IMR-90 (cell line): Measurements from ENCODE around the gene ADARB2. TPM values are rescaled to one million over a fixed set of nuclear protein-coding genes. Genes with fewer than 3 reads are reported as not detected.

ENCODE experiments used
- ATAC-seq: fragments of 200-7000 bp; cut with Tn5 transposase; 2 replicates; pipeline ENCODE4 v1.9.1; 2020; ENCODE audit warnings: low read depth, mild to moderate bottlenecking, moderate library complexity
- BruUV-seq: library from RNA; stranded (reverse); fragments of 400-500 nt; replicated peaks from 2 replicates; lab custom pipeline; 2021; lab: Mats Ljungman, UMichigan
- CTCF ChIA-PET: fragments of 300-600 bp; formaldehyde crosslinking; extraction: SDS; loops from one replicate; lab custom pipeline; 2021; ENCODE audit warnings: antibody characterized with exemption; lab: Yijun Ruan, JAX
- POLR2A ChIA-PET: fragments of 300-600 bp; sonication (Branson Sonifier 250); formaldehyde crosslinking; loops from one replicate; lab custom pipeline; 2022; ENCODE audit warnings: antibody characterized with exemption; ENCODE audit not compliant: unreplicated experiment; lab: Charles Lee
- DNase-seq: peaks from one replicate; pipeline ENCODE4 v3.0.0; 2013
- H2AFZ ChIP-seq: replicated peaks from 2 replicates; pipeline ENCODE3; 2013; ENCODE audit warnings: low read length, mild to moderate bottlenecking; ENCODE audit not compliant: poor library complexity
- H2AK5ac ChIP-seq: 2 replicates; pipeline ENCODE4 v1.6.1; 2013; ENCODE audit warnings: low read depth, low read length, inconsistent platforms
- H2AK9ac ChIP-seq: replicated peaks from 2 replicates; pipeline ENCODE3; 2013; ENCODE audit warnings: mild to moderate bottlenecking, low read depth, low read length, moderate library complexity; ENCODE audit not compliant: poor library complexity
- H2BK120ac ChIP-seq: 2 replicates; pipeline ENCODE4 v1.6.1; 2013; ENCODE audit warnings: low read depth, low read length, inconsistent platforms
- H2BK15ac ChIP-seq: 3 replicates; pipeline ENCODE4 v1.6.1; 2013; ENCODE audit warnings: low read depth, low read length, inconsistent platforms
- H2BK20ac ChIP-seq: 2 replicates; pipeline ENCODE4 v1.6.1; 2013; ENCODE audit warnings: low read depth, mild to moderate bottlenecking, inconsistent platforms, low read length, moderate library complexity
- H2BK5ac ChIP-seq: 2 replicates; pipeline ENCODE4 v1.6.1; 2013; ENCODE audit warnings: mild to moderate bottlenecking, low read depth, low read length, inconsistent platforms; ENCODE audit not compliant: poor library complexity, severe bottlenecking
- H3K14ac ChIP-seq: replicated peaks from 2 replicates; pipeline ENCODE4 v1.6.1; 2013; ENCODE audit warnings: low read depth, low read length, inconsistent platforms
- H3K18ac ChIP-seq: 2 replicates; pipeline ENCODE4 v1.6.1; 2013; ENCODE audit warnings: low read depth, low read length, control low read depth
- H3K23ac ChIP-seq: 2 replicates; pipeline ENCODE4 v1.6.1; 2013; ENCODE audit warnings: low read depth, low read length, inconsistent platforms
- H3K27ac ChIP-seq: 2 replicates; pipeline ENCODE4 v1.5.1; 2013; ENCODE audit warnings: mild to moderate bottlenecking, control low read depth, low read length; ENCODE audit not compliant: insufficient read depth
- H3K27me3 ChIP-seq: 2 replicates; pipeline ENCODE4 v1.6.1; 2013; ENCODE audit warnings: low read length; ENCODE audit not compliant: control insufficient read depth, insufficient read depth
- H3K36me3 ChIP-seq: 2 replicates; pipeline ENCODE4 v1.6.1; 2013; ENCODE audit warnings: low read length, mixed read lengths; ENCODE audit not compliant: control insufficient read depth, insufficient read depth
- H3K4ac ChIP-seq: 2 replicates; pipeline ENCODE4 v1.6.1; 2013; ENCODE audit warnings: low read depth, low read length, inconsistent platforms
- H3K4me1 ChIP-seq: 2 replicates; pipeline ENCODE4 v1.6.1; 2013; ENCODE audit warnings: low read length, mixed read lengths; ENCODE audit not compliant: control insufficient read depth, insufficient read depth
- H3K4me2 ChIP-seq: 2 replicates; pipeline ENCODE4 v1.6.1; 2013; ENCODE audit warnings: low read depth, mild to moderate bottlenecking, control low read depth, low read length, moderate library complexity
- H3K4me3 ChIP-seq: 2 replicates; pipeline ENCODE4 v1.5.1; 2013; ENCODE audit warnings: low read depth, mild to moderate bottlenecking, control low read depth, low read length, moderate library complexity; ENCODE audit not compliant: insufficient read depth
- H3K56ac ChIP-seq: 2 replicates; pipeline ENCODE4 v1.6.1; 2013; ENCODE audit warnings: low read length, inconsistent platforms; ENCODE audit not compliant: insufficient read depth; ENCODE audit errors: extremely low read depth
- H3K79me1 ChIP-seq, 2 experiments: 2 replicates each; pipeline ENCODE4 v1.6.1; 2013; ENCODE audit warnings: low read length in 2 of 2, inconsistent platforms in 1 of 2, low read depth in 1 of 2
- H3K9ac ChIP-seq: 2 replicates; pipeline ENCODE4 v1.6.1; 2013; ENCODE audit warnings: low read depth, low read length, control low read depth
- H3K9me1 ChIP-seq: 2 replicates; pipeline ENCODE4 v1.6.1; 2013; ENCODE audit warnings: low read length, inconsistent platforms; ENCODE audit not compliant: insufficient read depth
- H3K9me3 ChIP-seq: 2 replicates; pipeline ENCODE4 v1.6.1; 2013; ENCODE audit warnings: low read length; ENCODE audit not compliant: control insufficient read depth, insufficient read depth
- H4K20me1 ChIP-seq: 2 replicates; pipeline ENCODE4 v1.6.1; 2013; ENCODE audit warnings: low read length, inconsistent platforms; ENCODE audit not compliant: insufficient read depth
- H4K5ac ChIP-seq: 2 replicates; pipeline ENCODE4 v1.6.1; 2013; ENCODE audit warnings: mild to moderate bottlenecking, low read depth, low read length, control low read depth
- H4K8ac ChIP-seq, 2 experiments: 2 replicates each; pipeline ENCODE4 v1.6.1; 2013; ENCODE audit warnings: low read depth in 2 of 2, low read length in 2 of 2, control low read depth in 1 of 2, inconsistent platforms in 1 of 2
- H4K91ac ChIP-seq: 2 replicates; pipeline ENCODE4 v1.6.1; 2013; ENCODE audit warnings: low read depth, low read length, inconsistent platforms; ENCODE audit not compliant: insufficient read depth
- BHLHE40 ChIP-seq: fragments of 150-350 bp; IDR thresholded peaks from 2 replicates; pipeline ENCODE4 v1.6.1; 2016; ENCODE audit warnings: mild to moderate bottlenecking, low read depth, low read length
- CEBPB ChIP-seq: IDR thresholded peaks from 2 replicates; pipeline ENCODE4 v1.6.1; 2012; ENCODE audit warnings: low read depth, low read length, improper control_type of control experiment
- CHD1 ChIP-seq: IDR thresholded peaks from 2 replicates; pipeline ENCODE4 v1.6.1; 2012; ENCODE audit warnings: low read depth, low read length, improper control_type of control experiment
- CTCF ChIP-seq: conservative IDR thresholded peaks from 2 replicates; pipeline ENCODE4 v1.5.1; 2012; ENCODE audit warnings: mild to moderate bottlenecking, low read depth, low read length, improper control_type of control experiment
- FOS ChIP-seq: fragments of 150-350 bp; IDR thresholded peaks from 2 replicates; pipeline ENCODE4 v1.6.1; 2016; ENCODE audit warnings: low read depth, low read length
- MAFK ChIP-seq: IDR thresholded peaks from 2 replicates; pipeline ENCODE4 v1.6.1; 2012; ENCODE audit warnings: low read depth, low read length, improper control_type of control experiment
- MAZ ChIP-seq: IDR thresholded peaks from 2 replicates; pipeline ENCODE4 v1.6.1; 2012; ENCODE audit warnings: low read depth, mild to moderate bottlenecking, low read length, improper control_type of control experiment, moderate library complexity, borderline replicate concordance
- MXI1 ChIP-seq: IDR thresholded peaks from 2 replicates; pipeline ENCODE4 v1.6.1; 2012; ENCODE audit warnings: low read depth, mild to moderate bottlenecking, low read length, moderate library complexity, borderline replicate concordance
- NFE2L2 ChIP-seq: fragments of 150-350 bp; IDR thresholded peaks from 2 replicates; pipeline ENCODE4 v1.6.1; 2016; ENCODE audit warnings: low read depth, mild to moderate bottlenecking, low read length
- POLR2A ChIP-seq: IDR thresholded peaks from 2 replicates; pipeline ENCODE4 v1.6.1; 2012; ENCODE audit warnings: mild to moderate bottlenecking, low read depth, low read length
- RAD21 ChIP-seq: IDR thresholded peaks from 2 replicates; pipeline ENCODE4 v1.6.1; 2012; ENCODE audit warnings: low read length, improper control_type of control experiment
- RCOR1 ChIP-seq: IDR thresholded peaks from 2 replicates; pipeline ENCODE4 v1.6.1; 2012; ENCODE audit warnings: mild to moderate bottlenecking, low read length, improper control_type of control experiment; ENCODE audit not compliant: insufficient replicate concordance
- RFX5 ChIP-seq: IDR thresholded peaks from 2 replicates; pipeline ENCODE4 v1.8.0; 2012; ENCODE audit warnings: low read depth, mild to moderate bottlenecking, low read length, moderate library complexity
- SMC3 ChIP-seq: fragments of 150-350 bp; IDR thresholded peaks from 2 replicates; pipeline ENCODE4 v1.6.1; 2016; ENCODE audit warnings: low read depth, mild to moderate bottlenecking, antibody characterized with exemption, low read length, moderate library complexity
- WGBS, 2 experiments: methylation state at CpG; one replicate each; pipeline versions ENCODE4 v1.1.5 to v1.1.7; 2013; ENCODE audit warnings: missing lambda C conversion rate in 2 of 2; ENCODE audit not compliant: insufficient read length in 1 of 2; ENCODE audit errors: extremely low coverage in 2 of 2; 5-methylcytosine and 5-hydroxymethylcytosine counted together
- dilution Hi-C: fragments of 300-500 bp; cut with HindIII; formaldehyde crosslinking; loops from one replicate; pipeline ENCODE4 v1.14.3; 2018; ENCODE audit warnings: low sequenced_read_pairs; ENCODE audit not compliant: unreplicated experiment
- in situ Hi-C: fragments of 300-500 bp; cut with MboI; formaldehyde crosslinking; loops from 3 replicates; pipeline ENCODE4 v1.14.3; 2019; ENCODE audit warnings: low sequenced_read_pairs, inconsistent platforms, mixed read lengths
- intact Hi-C: fragments of 100-400 bp; cut with micrococcal nuclease; formaldehyde crosslinking; loops from 2 replicates; pipeline ENCODE4 v1.10.0; 2022
- polyA plus RNA-seq, 3 experiments: library from polyadenylated mRNA; depleted of rRNA; stranded (reverse); fragments of >200 nt; gene quantifications; 2 replicates each; pipeline ENCODE4 v1.2.3, GENCODE V29; 2012; ENCODE audit warnings: low replicate concordance in 1 of 3
- total RNA-seq: library from RNA; depleted of rRNA; stranded (reverse); fragments of >200 nt; gene quantifications from 2 replicates; pipeline ENCODE4 v1.2.3, GENCODE V29; 2012
- TF ChIP-seq, protein P1 (sequence below): fragments of 150-350 bp; IDR thresholded peaks from 2 replicates; pipeline ENCODE4 v1.6.1; 2016; ENCODE audit warnings: low read depth, mild to moderate bottlenecking, low read length, moderate library complexity, borderline replicate concordance
- TF ChIP-seq, protein P2 (sequence below): fragments of 150-350 bp; IDR thresholded peaks from 2 replicates; pipeline ENCODE4 v1.6.1; 2017; ENCODE audit warnings: mild to moderate bottlenecking, antibody characterized with exemption, low read length, low read depth

Gene ADARB2
- total and polyA plus RNA-seq, 2 of the 4 experiments (the other 2 are of a cell fraction), result not detected

DNA sequence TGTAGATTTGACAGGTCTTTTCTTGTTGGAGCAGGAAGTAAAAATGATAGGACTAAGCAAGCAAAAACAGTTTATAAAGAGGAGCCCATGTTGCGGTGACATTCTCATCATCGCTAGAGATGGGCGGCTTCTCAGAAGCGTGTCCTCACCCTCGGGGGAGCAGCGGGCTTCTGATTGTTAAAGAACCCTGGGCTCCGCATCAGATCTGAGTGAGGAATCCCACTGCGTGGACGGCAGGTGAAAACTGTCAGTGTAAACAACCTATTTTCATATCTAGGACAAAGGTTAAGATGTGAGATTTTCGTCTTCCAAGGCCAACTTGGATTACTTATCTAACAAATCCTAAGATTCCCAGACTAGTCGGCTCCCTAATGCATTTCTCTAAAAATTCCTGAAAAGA is 177.6 kb downstream of the ADARB2 start:
- Histone ChIP-seq H4K91ac (no peak overlapping the region), H3K18ac (no peak overlapping the region), H4K5ac (no peak overlapping the region), H2AK9ac (no peak overlapping the region), H3K36me3 (no peaks in the 10 kb centered on the region), H2BK20ac (no peak overlapping the region), H3K9ac (no peak overlapping the region), H3K9me1 (no peaks in the 10 kb centered on the region), H3K14ac (no peak overlapping the region), H3K4ac (no peak overlapping the region), H3K4me2 (no peak overlapping the region), H3K9me3 (peaks cover 33% of the 10 kb centered on the region), H3K79me1 (no peaks in the 10 kb centered on the region), H3K4me1 (no peaks in the 10 kb centered on the region), H3K56ac (no peak overlapping the region), H3K23ac (no peak overlapping the region), H4K20me1 (no peaks in the 10 kb centered on the region), H2BK15ac (no peak overlapping the region), H2AFZ (no peak overlapping the region), H3K27me3 (no peaks in the 10 kb centered on the region), H4K8ac (no peak overlapping the region), H2AK5ac (no peak overlapping the region), H2BK5ac (no peak overlapping the region), H3K27ac (no peak overlapping the region), H2BK120ac (no peak overlapping the region), H3K4me3 (no peak overlapping the region)
- POLR2A ChIA-PET, result no interaction called here
- dilution Hi-C loops, result no loop called here
- TF ChIP-seq POLR2A (no peak), RFX5 (no peak), RCOR1 (no peak), CEBPB (no peak), NFE2L2 (no peak), MAZ (no peak), BHLHE40 (no peak), MXI1 (no peak), CTCF (no peak), MAFK (no peak), FOS (no peak), RAD21 (no peak), SMC3 (no peak), CHD1 (no peak)
- TF ChIP-seq, protein P1, sequence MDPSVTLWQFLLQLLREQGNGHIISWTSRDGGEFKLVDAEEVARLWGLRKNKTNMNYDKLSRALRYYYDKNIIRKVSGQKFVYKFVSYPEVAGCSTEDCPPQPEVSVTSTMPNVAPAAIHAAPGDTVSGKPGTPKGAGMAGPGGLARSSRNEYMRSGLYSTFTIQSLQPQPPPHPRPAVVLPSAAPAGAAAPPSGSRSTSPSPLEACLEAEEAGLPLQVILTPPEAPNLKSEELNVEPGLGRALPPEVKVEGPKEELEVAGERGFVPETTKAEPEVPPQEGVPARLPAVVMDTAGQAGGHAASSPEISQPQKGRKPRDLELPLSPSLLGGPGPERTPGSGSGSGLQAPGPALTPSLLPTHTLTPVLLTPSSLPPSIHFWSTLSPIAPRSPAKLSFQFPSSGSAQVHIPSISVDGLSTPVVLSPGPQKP, result no peak
- TF ChIP-seq, protein P2, sequence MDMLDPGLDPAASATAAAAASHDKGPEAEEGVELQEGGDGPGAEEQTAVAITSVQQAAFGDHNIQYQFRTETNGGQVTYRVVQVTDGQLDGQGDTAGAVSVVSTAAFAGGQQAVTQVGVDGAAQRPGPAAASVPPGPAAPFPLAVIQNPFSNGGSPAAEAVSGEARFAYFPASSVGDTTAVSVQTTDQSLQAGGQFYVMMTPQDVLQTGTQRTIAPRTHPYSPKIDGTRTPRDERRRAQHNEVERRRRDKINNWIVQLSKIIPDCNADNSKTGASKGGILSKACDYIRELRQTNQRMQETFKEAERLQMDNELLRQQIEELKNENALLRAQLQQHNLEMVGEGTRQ, result no peak
- WGBS, 2 experiments, result 27% methylated on average over 3 of the region's 11 CpGs; no CpG with 5 or more reads in 1 of the 2 experiments
- intact Hi-C loops, result no loop called here
- ATAC-seq (no peak), DNase-seq (no peak)
- in situ Hi-C loops, result no loop called here
- no TSS peak for BruUV-seq
- CTCF ChIA-PET, result no interaction called here
